Activated CD4-positive, CD25-positive, alpha-beta regulatory T cell (primary cell): ENCODE measurements around the gene CARD11.

Source experiments
- DNase-seq, 4 experiments: peaks; one replicate each; lab custom pipeline; 2025; lab: John Stamatoyannopoulos, UW

CARD11 gene

DNA sequence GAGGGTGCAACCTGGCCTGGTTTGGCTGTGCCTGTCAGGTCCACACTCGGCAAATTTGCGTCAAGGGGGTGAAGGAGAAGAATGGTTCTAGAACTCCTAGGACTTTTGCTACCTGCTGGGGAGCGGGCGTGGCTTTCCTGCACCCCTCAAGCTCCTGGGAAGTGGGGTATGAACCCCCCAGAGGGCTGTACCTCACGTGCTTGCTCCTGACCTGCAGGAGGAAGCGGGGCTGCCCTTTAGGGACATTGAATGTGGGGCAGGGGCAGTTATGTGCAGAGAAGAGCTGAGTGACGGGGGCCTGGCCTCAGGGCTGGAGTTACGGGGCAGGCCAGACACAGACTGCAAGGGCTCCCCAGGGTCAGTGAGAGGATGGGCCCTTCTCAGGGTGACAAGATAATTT is 138.2 kb downstream of the CARD11 start:
- DNase-seq: no peak

DNA sequence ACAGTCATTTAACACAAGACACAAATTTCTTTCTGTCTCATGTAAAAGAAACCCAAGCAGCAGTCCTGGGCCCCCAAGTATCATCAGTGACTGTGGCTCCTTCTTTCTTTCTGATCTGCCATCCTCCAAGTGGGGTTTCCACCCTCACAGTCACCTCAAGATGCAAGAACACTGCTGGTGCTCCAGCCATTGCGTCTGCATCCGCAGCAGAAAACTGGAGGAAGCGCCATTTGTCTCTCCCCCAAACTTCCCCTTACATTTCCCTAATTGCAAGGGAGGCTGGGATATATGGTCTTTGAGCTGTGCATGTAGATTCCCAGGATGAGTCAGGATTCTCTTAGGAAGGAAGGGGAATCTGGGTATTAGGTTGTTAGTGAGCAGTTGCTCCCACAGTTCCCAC is 138.6 kb downstream of the CARD11 start:
- no peak for DNase-seq

DNA sequence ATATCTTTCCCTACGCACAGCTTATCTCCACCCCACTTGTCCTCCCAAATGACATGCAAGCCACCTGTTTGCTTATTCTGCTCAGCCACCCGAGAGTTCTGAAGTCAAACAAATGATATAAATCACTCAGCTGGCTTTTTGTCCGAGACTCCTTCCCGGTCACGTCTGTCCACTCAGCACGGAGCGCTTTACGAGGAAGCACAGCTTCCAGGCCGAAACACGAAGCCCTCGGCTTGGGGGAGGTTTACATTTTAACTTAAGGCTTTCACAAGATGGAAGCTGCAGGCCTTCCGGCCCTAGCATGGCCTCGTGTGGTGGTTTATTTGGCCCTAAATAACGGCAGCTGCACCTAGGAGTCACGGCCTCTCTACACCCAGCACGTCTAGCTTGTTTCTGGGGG is 139.5 kb downstream of the CARD11 start:
- no peak for DNase-seq

DNA sequence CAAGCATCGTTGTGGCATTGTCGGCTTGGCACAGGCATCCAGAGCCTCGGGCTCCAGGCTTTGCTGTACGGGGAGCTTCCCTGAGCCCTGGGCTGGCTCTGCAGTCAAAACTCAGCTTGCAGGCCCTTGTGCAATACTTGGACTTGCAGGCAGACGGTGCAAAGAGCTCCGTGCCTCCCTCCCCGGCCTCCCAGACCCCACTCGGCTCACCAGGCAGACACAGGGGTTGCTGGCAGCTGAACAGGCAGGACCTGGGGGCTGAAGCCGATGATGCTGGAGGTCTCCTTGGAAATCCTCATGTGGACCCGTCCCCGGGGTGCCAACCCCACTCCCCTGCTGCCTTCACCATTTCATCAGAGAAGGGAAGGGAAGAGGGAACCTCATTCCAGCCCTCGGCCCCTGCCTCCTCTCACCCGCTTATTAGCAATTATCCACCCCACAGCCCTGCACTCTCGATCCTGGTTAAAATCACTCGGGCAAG is 139.9 kb downstream of the CARD11 start:
- no peak for DNase-seq

DNA sequence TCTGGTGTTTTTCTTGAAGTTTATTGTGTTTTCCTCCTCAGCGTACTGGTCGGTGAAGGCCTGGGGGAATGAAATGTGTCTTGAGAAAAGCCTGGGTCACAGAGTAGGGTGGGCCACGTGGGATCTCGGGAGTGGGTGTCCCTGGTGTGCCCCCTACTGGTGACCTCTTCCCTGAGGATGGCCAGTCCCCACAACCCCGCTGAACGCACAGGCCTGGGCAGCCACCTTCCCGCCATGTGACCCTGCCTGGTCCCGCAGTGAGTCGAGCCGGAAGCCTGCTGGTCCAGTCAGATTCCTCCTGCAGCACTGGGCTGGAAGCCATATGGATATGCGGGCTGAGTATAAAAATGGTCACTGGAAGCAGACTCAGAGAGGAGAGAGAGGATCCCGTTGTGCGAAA is 146.6 kb downstream of the CARD11 start:
- no peak for DNase-seq

DNA sequence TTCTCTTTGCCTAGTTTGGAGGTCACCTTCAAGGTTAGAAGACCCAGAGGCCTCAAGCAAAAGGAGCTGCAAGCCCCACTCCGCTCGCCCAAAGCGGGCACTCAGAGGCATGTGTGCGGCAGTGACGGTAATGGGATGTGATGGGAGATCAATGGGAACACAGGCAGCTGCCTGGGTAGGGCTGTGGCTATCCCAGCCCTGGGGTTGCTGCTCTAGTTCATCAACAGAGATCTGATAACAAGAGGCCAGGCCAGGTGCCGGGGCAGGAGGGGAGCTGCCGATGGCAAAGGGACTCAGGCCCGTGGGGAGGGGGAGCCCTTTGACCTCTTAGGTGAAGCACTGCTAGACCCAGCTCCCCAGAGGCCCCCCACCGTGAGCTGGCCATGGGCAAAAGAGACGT is 147.5 kb downstream of the CARD11 start:
- DNase-seq: no peak

DNA sequence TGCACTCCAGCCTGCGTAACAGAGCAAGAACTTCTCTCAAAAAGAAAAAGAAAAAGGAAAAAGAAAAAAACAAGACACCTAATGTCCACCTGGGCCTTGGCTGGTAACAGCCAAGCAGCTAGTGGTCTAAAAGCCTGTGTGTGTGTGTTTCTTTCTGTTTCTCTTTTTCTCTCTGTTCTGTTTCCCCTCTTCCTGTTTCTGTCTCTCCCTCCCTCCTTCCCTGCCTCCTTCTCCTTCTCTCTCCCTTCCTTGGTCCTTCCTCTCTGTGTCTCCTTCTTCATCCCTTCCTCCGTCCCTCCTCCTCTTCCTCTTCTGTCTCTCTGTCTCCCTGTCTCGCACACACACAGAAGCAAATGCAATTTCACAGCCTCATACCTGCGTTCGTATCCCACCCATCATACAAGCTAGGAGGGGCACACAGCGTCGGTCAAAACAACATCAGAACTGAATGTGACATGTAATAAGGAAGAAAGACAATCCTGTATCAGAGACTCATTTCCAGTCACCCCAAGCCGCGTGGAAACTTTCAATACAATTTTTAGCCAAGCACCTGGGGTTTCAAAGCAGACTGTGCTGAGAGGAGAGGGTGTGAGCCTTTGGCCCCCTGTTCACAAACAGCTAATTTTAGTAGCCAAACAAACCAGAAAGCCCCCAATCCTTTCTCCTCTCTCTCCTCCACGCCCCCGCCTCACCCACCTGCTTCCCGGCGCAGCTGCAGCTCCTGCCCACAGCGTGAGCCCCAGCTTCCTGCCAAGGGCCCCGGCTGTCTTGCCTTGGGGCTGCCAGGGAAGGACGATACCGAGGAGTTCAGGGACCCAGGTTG is 149.3 kb downstream of the CARD11 start:
- DNase-seq: peak in 1 of 4 experiments; percentile 18

DNA sequence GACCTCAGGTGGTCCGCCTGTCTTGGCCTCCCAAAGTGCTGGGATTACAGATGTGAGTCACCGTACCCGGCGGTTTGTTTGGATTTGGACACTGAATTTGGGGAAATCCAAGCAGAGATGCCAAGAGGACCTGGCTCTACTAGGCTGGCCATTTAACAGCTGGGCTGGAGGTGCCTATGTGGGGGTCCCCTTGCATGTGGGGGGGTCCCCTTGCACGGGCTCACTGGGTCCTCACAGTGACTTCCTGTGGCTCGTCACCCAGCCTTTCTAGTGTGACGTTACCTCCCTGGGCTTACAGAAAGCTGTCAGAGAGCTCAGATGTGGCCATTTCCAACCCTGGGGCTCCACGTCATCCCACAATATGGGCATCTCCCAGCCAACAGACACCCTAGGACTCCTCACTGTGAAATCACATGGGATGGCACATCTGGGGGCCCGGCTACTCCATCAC is 150.2 kb downstream of the CARD11 start:
- no peak for DNase-seq

DNA sequence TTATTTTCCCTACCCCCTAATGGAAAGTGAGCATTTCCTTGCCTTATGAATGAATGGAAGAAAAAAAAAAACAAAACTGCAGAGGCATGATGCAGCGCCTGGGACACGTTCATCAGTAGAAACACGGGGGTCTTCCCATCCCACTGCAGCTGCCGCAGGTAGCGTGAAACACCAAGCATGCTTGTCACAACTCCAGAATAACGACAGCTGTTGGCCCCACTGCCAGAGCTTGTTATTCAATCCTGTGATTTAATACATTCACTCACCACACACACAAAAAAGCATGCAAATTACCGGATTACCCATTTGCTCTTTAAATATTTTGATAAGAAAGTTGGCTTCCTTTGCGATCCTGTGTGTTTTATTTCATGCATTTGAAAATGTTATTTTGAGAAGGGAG is 151.1 kb downstream of the CARD11 start:
- DNase-seq: no peak

DNA sequence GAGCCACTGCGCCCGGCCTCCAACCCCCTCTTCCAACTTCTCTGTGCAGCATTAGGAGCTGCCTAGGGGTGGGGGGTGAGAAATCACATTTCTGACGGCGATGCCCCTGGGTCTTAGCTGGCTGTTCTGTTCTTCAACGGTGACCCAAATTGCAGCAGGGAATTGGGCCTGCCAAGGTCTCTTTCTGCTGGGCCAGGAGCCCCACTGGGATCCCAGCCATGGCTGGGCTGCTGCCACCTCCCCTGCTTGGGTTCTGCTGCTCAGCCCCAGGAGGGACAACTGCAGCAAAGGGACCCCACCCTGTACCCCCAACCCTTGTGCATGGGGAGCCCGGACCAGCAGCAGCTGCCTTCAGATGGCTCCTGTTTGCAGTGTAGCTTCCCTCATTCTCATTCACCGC is 155.9 kb downstream of the CARD11 start:
- no peak for DNase-seq

DNA sequence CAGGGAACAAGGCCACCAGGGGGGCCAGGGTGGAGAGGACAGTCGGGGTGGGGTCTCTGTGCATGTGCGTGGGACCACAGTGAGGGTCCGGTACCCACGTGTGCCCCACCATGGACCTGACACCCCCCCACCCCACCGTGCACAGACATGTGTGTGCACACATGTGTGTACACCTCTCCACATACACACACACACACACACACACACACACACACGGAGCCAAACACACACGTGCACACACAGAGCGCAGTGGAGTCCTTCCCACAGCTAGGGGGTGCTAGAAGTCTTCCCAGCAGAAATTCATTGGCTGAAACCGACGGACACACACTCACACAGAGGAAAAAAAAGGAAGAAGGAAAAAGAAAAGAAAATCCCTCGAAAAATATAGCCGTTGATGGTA is 156.8 kb downstream of the CARD11 start:
- peak in 1 of 4 experiments; percentile 39 for DNase-seq

DNA sequence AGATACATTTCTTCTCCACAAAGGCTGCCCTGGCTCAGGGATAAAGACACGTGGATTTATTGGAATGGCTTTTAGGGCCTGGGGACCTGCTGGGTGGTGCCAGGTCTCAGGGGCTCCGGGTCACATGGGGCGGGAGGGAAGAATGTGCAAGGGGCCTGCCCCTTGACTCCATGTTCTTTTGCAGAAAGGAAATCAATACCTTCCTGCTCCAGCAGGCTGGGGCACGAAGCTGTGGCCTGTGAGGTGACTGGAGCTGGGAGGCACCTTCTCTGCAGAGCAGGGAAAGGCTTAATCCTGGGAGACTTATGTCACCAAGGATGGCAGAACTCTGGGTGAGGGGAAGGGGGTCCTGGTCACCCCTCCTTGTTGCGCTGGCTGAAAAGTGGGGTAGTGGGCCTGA is 157.3 kb downstream of the CARD11 start:
- DNase-seq: no peak

DNA sequence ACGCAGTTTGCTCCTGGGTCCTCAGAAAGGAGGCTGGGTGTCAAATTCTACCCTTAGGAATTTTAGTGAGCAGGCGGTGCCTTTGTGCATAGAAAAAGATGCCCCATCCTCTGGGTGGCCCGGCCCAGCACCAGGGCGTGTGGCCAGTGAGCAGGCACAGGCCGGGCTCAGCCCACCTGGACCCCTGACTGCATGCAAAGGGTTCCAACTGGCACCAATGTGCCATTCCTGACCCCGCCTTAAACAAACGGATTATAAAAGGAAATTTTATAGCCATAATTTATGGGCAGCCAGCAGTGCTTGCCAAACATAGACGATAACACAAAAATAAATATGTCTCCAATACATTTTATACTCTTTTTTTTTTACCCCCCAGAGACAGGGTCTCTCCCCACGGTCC is 159.5 kb downstream of the CARD11 start:
- no peak for DNase-seq

DNA sequence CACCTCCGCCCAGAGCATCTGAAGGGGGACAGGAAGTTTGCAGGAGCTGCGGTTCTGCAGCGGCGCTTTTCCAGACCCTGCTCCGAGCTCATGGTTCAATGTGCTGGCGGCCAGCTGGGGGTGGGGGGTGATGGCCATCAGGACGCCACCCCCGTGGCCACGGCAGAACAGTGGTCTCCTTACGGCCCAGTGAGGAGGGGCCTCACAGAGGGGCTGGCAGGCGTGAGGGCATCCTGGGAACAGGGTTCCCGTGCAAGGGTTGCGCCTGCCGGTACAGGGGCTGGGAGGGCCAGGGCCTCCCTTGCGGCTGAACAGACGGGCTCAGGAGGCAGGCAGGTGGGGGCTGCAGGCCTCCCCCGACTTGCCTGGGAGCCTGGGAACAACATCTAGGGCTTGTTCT is 160.6 kb downstream of the CARD11 start:
- DNase-seq: no peak

DNA sequence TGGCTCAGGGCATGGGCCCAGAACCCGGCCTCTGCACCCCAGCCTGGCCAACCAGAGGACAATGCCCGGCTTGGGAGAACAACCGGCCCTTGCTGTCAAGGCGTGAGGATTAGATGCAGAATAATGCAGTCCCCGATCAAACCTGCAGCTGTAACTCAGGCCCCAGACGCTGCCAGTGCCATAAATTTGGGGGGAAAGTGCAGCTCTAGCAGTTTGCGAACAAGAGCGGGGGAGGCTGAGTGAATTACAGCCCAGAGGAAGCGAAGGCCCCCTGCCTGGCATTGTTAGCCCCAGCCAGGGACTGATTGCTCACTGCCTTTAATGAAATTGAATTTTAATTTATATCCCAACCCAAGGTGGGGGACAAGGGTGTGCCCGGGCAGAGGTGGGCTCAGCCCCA is 161.6 kb downstream of the CARD11 start:
- no peak for DNase-seq

DNA sequence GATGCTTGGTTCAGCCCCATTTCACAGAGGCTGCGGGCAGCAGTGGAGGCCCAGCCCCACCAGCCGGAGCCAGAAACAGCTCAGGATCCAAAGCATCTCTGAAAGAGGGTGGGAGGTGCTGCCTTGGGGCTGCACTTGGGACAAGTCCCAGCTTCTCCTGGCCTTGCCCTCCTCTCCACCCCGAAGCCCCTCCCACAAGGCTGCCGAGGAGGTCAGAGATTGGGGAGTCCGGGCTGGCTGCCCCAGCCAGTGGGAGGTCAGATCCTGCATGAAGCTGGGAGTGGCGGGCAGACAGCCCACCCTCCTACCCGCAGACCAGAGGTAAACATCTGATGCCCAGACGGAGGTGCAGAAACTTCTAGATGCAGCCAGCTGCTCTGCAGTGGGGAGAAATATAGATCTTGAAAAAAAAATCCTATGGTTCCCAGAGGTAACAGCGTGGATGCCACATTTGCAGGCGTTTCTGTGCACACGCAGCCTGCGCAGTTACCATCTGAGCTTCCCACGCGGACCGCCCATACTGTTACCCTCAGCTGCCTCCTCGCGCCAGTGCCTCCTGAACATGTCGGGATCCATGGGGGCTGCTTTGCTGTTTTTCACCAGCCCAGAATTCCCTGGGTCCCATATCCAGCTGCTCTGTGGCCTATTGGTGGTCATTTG is 162.7 kb downstream of the CARD11 start:
- no peak for DNase-seq

DNA sequence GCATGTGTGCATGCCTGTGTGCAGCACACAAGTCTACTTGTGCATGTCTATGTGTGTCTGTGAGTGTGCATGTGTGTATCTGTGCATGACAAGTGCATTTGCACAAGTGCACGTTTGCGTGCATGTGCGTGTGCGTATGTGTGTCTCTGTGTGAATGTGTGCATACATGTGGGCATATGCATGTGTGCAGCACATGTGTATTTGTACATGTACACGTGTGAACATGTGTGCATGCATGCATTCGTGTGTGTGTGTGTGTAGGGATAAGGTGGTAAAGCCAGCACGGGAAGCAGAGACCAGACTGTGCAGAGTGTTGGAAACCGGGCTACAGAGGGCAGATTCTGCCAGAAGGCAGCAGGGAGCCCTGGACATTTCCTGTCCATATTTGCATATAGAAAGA is 163.6 kb downstream of the CARD11 start:
- DNase-seq: no peak

DNA sequence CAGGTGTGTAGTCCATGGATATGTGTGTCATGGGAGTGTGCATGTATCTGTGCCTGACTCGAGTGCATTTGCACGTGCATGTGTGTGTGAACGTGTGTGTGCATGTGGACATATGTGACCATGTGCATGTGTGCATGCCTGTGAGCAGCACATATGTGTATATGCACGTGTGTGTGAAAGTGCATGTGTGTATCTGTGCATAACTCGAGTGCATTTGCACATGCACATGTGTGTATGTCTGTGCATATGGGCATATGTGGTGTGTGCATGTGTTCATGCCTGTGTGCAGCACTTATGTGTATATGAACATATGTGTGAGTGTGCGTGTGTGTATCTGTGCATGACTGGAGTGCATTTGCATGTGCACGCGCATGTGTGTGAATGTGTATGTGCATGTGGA is 164.3 kb downstream of the CARD11 start:
- no peak for DNase-seq

DNA sequence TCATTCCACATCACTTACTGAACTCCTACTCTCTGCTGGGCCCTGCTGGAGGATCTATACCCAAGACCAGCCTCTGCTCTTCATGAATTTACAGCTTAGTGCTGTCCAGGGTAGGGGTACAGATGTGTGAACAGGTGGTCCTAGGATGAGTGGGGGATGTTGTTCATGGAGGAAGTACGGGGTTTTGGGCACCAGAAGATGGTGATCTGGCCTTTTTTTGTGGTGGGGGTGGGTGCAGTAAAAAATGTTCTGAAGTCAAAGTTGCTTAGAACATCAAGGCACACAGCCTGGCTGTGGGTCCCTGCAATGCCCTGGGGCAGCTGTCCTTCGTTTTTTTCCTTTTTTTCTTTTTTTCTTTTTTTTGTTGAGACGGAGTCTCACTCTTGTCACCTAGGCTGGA is 165.4 kb downstream of the CARD11 start:
- no peak for DNase-seq

DNA sequence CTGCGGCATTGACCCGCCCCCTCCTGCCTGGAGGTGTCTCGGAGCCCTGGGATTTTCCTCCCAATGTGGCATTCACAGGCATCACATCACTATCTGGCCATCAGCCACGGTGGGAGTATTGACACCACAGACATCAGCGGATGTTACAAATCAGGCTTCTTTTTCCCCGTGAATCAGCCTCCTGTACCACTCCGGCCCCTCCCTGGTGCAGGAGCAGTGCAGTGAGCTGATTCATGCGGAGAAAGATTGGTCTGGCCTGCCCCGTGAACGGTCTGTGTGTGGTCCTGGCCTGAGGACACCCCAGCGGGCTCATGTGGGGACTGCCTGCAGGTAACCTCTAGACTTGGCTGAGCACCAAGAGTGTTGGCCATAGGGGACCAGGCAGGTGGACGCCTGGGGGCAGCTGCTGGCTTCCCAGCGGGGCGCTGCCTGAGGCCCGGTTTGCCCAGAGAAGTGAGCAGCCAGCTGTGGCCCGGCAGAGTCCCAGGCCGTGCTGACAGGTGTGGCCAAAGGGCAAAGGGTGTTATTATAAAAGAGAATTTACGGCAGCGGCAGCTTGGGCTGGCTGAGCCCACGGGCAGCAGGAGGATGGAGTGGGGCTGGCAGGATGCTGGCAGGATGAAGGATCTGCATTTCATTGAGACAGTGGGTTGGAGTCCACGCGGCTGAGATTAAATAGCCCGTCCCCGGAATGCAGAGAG is 167.5 kb downstream of the CARD11 start:
- no peak for DNase-seq

DNA sequence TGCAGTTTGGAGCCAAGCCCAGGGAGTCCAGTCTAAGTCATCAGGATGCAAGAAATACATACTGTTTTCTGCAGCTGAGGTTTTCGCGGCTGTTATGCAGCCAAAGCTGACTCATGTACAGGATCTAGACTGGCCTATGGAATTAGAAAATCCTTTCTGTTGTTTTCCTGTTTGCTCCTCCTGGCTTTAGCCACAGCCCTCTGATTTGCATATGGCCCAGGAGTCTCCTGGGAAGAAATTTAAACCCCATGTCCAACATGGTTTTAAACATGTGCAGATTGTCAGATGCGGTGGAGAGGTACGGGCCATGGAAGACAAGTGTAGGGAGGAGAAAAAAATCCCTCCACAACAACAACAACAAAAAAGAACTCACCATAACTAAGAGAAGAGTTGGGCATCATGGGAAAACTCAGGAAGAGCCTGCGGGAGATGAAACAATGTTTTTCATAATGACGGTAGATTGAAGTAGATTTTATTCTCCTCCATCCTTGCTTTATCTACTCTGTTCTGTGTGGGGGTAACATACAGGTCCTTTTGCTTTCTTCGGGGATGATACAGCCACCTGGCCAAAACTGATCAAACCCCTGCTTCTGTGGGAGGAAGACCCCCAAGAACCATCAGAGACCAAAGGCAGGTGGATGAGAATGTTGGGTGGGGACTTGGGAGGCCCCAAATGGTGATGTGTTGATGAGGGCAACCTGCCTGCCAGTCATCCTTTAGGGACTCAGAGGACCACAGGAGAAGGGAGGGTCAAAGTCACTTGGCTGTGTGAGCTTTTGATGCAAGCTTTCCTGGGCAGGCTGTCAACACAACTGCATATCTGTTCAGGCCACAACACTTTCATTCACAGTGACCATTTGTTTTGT is 169.7 kb downstream of the CARD11 start:
- no peak for DNase-seq

DNA sequence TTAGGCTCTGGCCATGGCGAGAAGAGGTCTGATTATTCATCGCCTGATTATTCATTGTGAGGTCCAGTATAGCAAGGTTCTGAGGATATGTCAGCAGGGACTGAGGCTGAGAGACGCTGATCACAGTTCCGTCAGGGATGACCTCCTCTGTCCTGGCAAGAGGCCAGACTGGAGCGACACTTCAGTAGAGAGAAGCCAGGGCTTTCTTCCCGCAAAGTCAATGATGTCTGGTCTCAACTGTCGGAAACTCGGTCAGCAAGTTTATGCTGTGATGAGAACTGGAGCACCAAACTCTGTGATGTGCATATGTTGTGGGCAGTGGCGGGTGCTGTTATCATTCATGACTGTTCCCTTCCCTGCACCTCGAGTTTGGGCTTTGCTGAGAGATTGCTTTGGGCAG is 170.5 kb downstream of the CARD11 start:
- no peak for DNase-seq
